GM12874 (cell line): ENCODE measurements around the gene COPS4.

Experiments
- TF ChIP-seq, protein P1 (sequence below): IDR thresholded peaks from 2 replicates; pipeline ENCODE4 v1.5.1; 2011; ENCODE audit warnings: low read depth, mild to moderate bottlenecking, control low read depth, low read length, moderate library complexity; ENCODE audit not compliant: insufficient read depth

COPS4 gene

GRCh38 chr4:83019794-83020494, 15.0 kb upstream of the COPS4 start:
- TF ChIP-seq, protein P1, sequence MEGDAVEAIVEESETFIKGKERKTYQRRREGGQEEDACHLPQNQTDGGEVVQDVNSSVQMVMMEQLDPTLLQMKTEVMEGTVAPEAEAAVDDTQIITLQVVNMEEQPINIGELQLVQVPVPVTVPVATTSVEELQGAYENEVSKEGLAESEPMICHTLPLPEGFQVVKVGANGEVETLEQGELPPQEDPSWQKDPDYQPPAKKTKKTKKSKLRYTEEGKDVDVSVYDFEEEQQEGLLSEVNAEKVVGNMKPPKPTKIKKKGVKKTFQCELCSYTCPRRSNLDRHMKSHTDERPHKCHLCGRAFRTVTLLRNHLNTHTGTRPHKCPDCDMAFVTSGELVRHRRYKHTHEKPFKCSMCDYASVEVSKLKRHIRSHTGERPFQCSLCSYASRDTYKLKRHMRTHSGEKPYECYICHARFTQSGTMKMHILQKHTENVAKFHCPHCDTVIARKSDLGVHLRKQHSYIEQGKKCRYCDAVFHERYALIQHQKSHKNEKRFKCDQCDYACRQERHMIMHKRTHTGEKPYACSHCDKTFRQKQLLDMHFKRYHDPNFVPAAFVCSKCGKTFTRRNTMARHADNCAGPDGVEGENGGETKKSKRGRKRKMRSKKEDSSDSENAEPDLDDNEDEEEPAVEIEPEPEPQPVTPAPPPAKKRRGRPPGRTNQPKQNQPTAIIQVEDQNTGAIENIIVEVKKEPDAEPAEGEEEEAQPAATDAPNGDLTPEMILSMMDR: no peak

GRCh38 chr4:83022724-83023450, 12.1 kb upstream of the COPS4 start:
- TF ChIP-seq, protein P1: no peak

- TF ChIP-seq, protein P1: no peak
These were observed 10.8 kb upstream of the COPS4 start for GRCh38 chr4:83024233-83024632.

DNA sequence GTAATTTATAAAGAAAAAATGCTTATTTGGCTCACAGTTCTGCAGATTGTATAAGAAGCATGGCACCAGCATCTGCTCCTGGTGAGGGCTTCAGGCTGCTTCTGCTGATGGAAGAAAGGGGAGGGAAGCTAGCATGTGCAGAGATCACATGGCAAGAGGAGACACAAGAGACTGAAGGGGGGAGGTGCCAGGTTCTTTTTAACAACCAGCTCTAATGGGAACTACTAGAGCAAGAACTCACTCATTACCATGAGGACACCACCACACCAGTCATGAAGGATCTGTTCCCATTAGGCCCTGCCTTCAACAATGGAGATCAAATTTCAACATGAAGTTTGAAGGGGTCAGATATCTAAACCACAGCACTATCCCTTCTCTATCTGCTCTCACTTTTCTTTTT, 9.4 kb upstream of the COPS4 start:
- TF ChIP-seq, protein P1: no peak

GRCh38 chr4:83028976-83029375, 6.0 kb upstream of the COPS4 start:
- TF ChIP-seq, protein P1: no peak

DNA sequence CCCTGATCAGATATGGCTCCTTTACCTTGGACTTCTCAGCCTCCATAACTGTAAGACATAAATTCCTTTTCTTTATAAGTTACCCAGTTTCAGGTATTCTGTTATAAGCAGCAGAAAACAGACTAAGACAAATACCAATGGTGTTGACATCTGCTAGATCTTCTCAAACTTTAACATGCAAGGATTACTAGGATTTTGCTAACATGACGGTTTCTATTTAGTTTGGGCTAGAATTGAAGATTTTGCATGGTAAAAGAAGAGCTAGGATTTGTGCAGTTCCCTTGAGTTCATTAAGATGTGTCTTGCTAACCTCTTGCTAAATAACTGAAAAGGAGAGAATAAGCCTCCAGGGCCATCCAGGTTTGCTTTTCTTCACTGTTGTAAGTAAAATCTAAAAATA, 5.3 kb upstream of the COPS4 start:
- TF ChIP-seq, protein P1: no peak

GRCh38 chr4:83036991-83037665, 2.1 kb downstream of the COPS4 start:
- TF ChIP-seq, protein P1: no peak
